K562 (cell line): ENCODE measurements around the gene TMC8. TPM values are rescaled to one million over a fixed set of nuclear protein-coding genes. Genes with fewer than 3 reads are reported as not detected.

ENCODE experiments used
- ATF4 ChIP-seq: fragments of 450-650 bp; formaldehyde crosslinking; IDR thresholded peaks from 2 replicates; pipeline ENCODE4 v1.4.0; 2022; ENCODE audit warnings: mild to moderate bottlenecking, moderate library complexity
- C11orf30 ChIP-seq: fragments of 450-650 bp; IDR thresholded peaks from 2 replicates; pipeline ENCODE4 v1.6.1; 2016; ENCODE audit warnings: low read depth, mild to moderate bottlenecking
- DMBX1 ChIP-seq: fragments of 250-450 bp; sonication (Bioruptor Pico); IDR thresholded peaks from 2 replicates; pipeline ENCODE4 v1.8.0; 2022; ENCODE audit warnings: inconsistent platforms, mild to moderate bottlenecking, moderate library complexity, borderline replicate concordance
- EGR1 ChIP-seq: fragments of 450-650 bp; conservative IDR thresholded peaks from 2 replicates; pipeline ENCODE4 v1.6.1; 2017; ENCODE audit warnings: mild to moderate bottlenecking
- EP400 ChIP-seq: fragments of 450-650 bp; IDR thresholded peaks from 2 replicates; pipeline ENCODE4 v1.6.1; 2017; ENCODE audit warnings: antibody characterized with exemption, mild to moderate bottlenecking, moderate library complexity
- FOS ChIP-seq: IDR thresholded peaks from 3 replicates; pipeline ENCODE4 v1.6.1; 2011; ENCODE audit not compliant: insufficient read length; ENCODE audit errors: extremely low read depth
- FOXA3 ChIP-seq, 2 experiments: fragments of 450-650 bp in 1 of 2; sonication (generic) in 1 of 2; formaldehyde crosslinking; IDR thresholded peaks in 1 of 2; conservative IDR thresholded peaks in 1 of 2; 2 replicates each; pipeline versions ENCODE4 v1.4.0 to v1.8.0; 2020 to 2022; ENCODE audit warnings: mild to moderate bottlenecking in 2 of 2, missing genetic modification reagents in 1 of 2
- GABPB1 ChIP-seq: sonication (generic); formaldehyde crosslinking; IDR thresholded peaks from 2 replicates; pipeline ENCODE4 v1.8.0; 2022; ENCODE audit warnings: mild to moderate bottlenecking, missing genetic modification reagents
- HNRNPK ChIP-seq: fragments of 200-400 bp; formaldehyde crosslinking; IDR thresholded peaks from one replicate; pipeline ENCODE4 v1.6.1; 2018; ENCODE audit warnings: mild to moderate bottlenecking, low read depth, low read length; ENCODE audit not compliant: poor library complexity, severe bottlenecking
- KAT7 ChIP-seq: sonication (generic); formaldehyde crosslinking; IDR thresholded peaks from 2 replicates; pipeline ENCODE4 v1.8.0; 2022; ENCODE audit warnings: missing genetic modification reagents, mild to moderate bottlenecking, borderline replicate concordance
- KLF1 ChIP-seq: fragments of 450-650 bp; IDR thresholded peaks from 2 replicates; pipeline ENCODE4 v1.6.1; 2016; ENCODE audit warnings: missing genetic modification characterization, missing compliant biosample characterization
- MAZ ChIP-seq, 2 experiments: fragments of 450-650 bp in 1 of 2; sonication (generic) in 1 of 2; formaldehyde crosslinking; IDR thresholded peaks in 1 of 2; conservative IDR thresholded peaks in 1 of 2; 2 replicates each; pipeline versions ENCODE4 v1.4.0 to v1.5.0; 2020; ENCODE audit warnings: mild to moderate bottlenecking in 1 of 2, missing genetic modification reagents in 1 of 2
- MED1 ChIP-seq: sonication (generic); formaldehyde crosslinking; IDR thresholded peaks from 2 replicates; pipeline ENCODE4 v1.8.1; 2023; ENCODE audit warnings: missing genetic modification reagents, borderline replicate concordance
- MTA2 ChIP-seq: fragments of 450-650 bp; IDR thresholded peaks from 2 replicates; pipeline ENCODE4 v1.6.1; 2016; ENCODE audit warnings: low read depth
- NFE2L1 ChIP-seq: fragments of 450-650 bp; IDR thresholded peaks from 2 replicates; pipeline ENCODE4 v1.6.1; 2016; ENCODE audit warnings: missing genetic modification characterization, low read depth, mild to moderate bottlenecking, missing compliant biosample characterization, moderate library complexity, borderline replicate concordance
- NKRF ChIP-seq: fragments of 450-650 bp; IDR thresholded peaks from 2 replicates; pipeline ENCODE4 v1.6.1; 2016; ENCODE audit warnings: borderline replicate concordance
- PRPF4 ChIP-seq: fragments of 200-400 bp; formaldehyde crosslinking; IDR thresholded peaks from one replicate; pipeline ENCODE4 v1.6.1; 2017; ENCODE audit warnings: low read length, low read depth, mild to moderate bottlenecking; ENCODE audit not compliant: insufficient read depth, poor library complexity, severe bottlenecking
- SAFB2 ChIP-seq: fragments of 200-400 bp; formaldehyde crosslinking; IDR thresholded peaks from 2 replicates; pipeline ENCODE4 v1.6.1; 2018; ENCODE audit warnings: borderline replicate concordance, low read length, low read depth, moderate library complexity; ENCODE audit not compliant: severe bottlenecking
- SREBF1 ChIP-seq: fragments of 150-350 bp; IDR thresholded peaks from 2 replicates; pipeline ENCODE4 v1.6.1; 2014; ENCODE audit warnings: antibody characterized with exemption, low read depth, low read length, borderline replicate concordance
- THAP12 ChIP-seq: fragments of 250-450 bp; sonication (Bioruptor Pico); IDR thresholded peaks from 2 replicates; pipeline ENCODE4 v1.9.0; 2021; ENCODE audit warnings: mild to moderate bottlenecking, inconsistent platforms
- polyA plus RNA-seq, 8 experiments: library from polyadenylated mRNA; depleted of rRNA in 4 of 8; stranded (reverse) in 5 of 8; unstranded in 3 of 8; fragments of >200 nt; fragmentation: Nextera tagmentation in 2 of 8; fragmentation: Illumina TruSeq in 1 of 8; extraction: Ambion mirVana in 2 of 8; extraction: Trizol in 1 of 8; gene quantifications; 2 replicates each; pipeline versions ENCODE4 v1.2.1 to v1.2.3, GENCODE V29; 2011 to 2014; ENCODE audit warnings: inconsistent platforms in 1 of 8, missing spikeins in 1 of 8
- total RNA-seq, 7 experiments: library from RNA; depleted of rRNA in 6 of 7; stranded (reverse); fragments of >200 nt in 6 of 7; fragmentation: Illumina TruSeq in 2 of 7; extraction: Trizol in 2 of 7; gene quantifications; 2 replicates each; pipeline versions ENCODE4 v1.2.1 to v1.2.3, GENCODE V29; 2011 to 2021; ENCODE audit warnings: low replicate concordance in 1 of 7

TMC8 gene
- total and polyA plus RNA-seq, 9 of the 15 experiments (the other 6 are each of a cell fraction or from before 2014, with no cell fraction given): 0.13 to 10.9 (median 2.8) TPM

- TF ChIP-seq DMBX1 (CRISPR knock-in tag): no peak; the same call in 1 of the 2 replicates
- TF ChIP-seq SAFB2: no peak
- no peak for TF ChIP-seq ATF4
- TF ChIP-seq GABPB1 (CRISPR knock-in tag): peak; percentile 49
- 0 out of 2 replicates have a peak, but pooled peaks have one; percentile 37 for TF ChIP-seq KLF1 (tag)
- no peak for TF ChIP-seq MED1 (CRISPR knock-in tag)
- TF ChIP-seq NKRF: no peak; the same call in 1 of the 2 replicates
- no peak for TF ChIP-seq PRPF4
- TF ChIP-seq C11orf30: no peak
- no peak for TF ChIP-seq EGR1
- no peak for TF ChIP-seq HNRNPK
- no peak; the same call in 1 of the 2 replicates for TF ChIP-seq THAP12 (CRISPR knock-in tag)
- no peak for TF ChIP-seq SREBF1
- no peak for TF ChIP-seq EP400
- TF ChIP-seq KAT7 (CRISPR knock-in tag): 0 out of 2 replicates have a peak, but pooled peaks have one; percentile 28
- peak; percentile 52 to 67 for TF ChIP-seq MAZ (CRISPR knock-in tag; conservative IDR thresholded peaks at IDR 0.05 in 1 of 2, IDR thresholded peaks at IDR 0.05 in 1 of 2)
- no peak for TF ChIP-seq NFE2L1 (tag)
- TF ChIP-seq MTA2: no peak
- TF ChIP-seq FOXA3 (CRISPR knock-in tag; conservative IDR thresholded peaks at IDR 0.05 in 1 of 2, IDR thresholded peaks at IDR 0.05 in 1 of 2): no peak
- TF ChIP-seq FOS: no peak
These were observed 9.8 kb downstream of the TMC8 start (continued) for GRCh38 chr17:78140169-78141051.
